GM15510 (cell line): ENCODE measurements around the gene SPTBN5.

ENCODE experiments used
- POLR2A ChIP-seq: IDR thresholded peaks from 3 replicates; pipeline ENCODE4 v1.6.1; 2011; ENCODE audit warnings: borderline replicate concordance; ENCODE audit not compliant: insufficient read length; ENCODE audit errors: extremely low read depth

SPTBN5 gene

GRCh38 chr15:41856716-41857115, 37.1 kb downstream of the SPTBN5 start:
- no peak for TF ChIP-seq POLR2A

DNA sequence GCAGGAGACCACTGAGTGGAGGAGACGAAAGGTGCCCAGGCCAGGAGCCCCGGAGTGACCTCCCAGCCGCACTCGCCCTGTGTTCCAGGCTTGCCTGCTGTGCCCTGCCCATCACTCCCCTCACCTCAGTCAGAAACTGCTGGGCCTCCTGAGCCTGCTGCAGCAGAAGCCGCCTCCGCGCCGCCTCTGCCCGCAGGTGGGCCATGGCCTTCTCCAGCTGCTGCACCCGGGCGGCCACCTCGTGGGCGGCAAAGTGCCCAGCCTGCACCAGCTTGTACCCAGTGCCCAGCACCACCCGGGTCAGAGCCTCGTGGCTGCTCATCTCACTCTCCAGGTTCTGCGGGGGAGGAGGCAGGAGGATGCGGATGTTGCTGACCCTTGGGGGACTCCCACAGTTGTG, 37.6 kb downstream of the SPTBN5 start:
- no peak for TF ChIP-seq POLR2A

- no peak for TF ChIP-seq POLR2A
These were observed 38.4 kb downstream of the SPTBN5 start for GRCh38 chr15:41855261-41855961.

DNA sequence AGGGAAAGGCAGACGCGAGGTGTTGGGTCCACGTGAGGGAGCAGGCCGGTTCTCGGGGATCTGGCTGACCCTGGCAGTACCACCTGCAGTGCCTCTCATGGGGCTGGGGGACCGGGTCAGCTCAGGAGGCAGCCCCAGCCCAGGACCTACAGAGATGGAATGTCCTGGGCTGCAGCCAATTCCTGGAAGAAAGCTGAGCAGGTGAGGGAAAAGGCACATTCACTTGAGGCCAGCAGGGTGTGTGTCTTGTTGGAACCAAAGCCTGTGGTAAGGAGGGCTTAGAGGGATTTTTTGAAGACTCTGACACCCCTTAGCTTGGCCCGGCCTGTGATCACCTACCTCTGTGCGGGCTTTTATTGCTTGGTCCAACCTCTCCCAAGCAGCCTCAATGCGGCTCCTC, 39.4 kb downstream of the SPTBN5 start:
- no peak for TF ChIP-seq POLR2A

DNA sequence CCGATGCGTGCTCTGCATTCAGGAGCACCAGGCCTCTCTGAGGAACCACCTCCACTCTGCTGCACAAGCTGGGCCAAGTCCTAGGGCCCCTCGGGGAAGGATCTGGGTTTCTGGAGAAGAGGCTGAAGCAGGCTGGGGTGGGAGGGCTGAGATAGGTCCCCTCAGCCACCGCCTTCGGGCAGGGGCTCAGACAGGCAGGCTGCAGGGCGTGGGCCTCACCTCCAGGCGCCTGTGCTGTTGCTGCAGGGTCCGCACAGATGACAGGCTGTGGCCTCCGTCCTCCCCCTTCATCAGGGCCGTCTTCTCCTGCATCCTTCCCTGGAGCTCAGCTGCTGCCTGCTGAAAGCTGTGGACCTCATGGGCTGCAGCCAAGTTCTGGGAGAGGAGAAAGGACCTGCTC, 40.0 kb downstream of the SPTBN5 start:
- TF ChIP-seq POLR2A, result no peak

GRCh38 chr15:41852736-41853590, 40.9 kb downstream of the SPTBN5 start:
- no peak for TF ChIP-seq POLR2A

- no peak for TF ChIP-seq POLR2A
These were observed 42.0 kb downstream of the SPTBN5 start for GRCh38 chr15:41851755-41852370.

DNA sequence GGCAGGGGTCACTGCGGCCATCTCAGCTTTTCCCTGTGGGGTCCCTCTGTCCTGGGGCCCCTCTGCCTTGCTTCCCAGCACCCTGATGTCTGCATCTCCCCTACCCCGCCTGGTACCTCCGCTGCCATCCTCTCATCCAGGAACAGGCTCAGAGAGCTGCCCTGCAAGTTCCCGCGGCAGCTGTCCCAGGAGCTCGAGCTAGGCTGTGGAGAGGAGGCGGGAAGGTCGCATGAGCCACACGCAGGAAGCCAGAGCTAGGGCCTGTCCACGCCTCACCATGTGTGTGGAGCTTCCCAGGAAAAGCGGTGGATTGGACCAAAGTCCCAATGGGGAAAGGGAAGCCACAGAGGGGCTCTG, 42.7 kb downstream of the SPTBN5 start:
- no peak for TF ChIP-seq POLR2A

- no peak for TF ChIP-seq POLR2A
These were observed 43.2 kb downstream of the SPTBN5 start for GRCh38 chr15:41850482-41851166.

GRCh38 chr15:41849861-41850260, 44.0 kb downstream of the SPTBN5 start:
- TF ChIP-seq POLR2A, result no peak

GRCh38 chr15:41849204-41849603, 44.6 kb downstream of the SPTBN5 start:
- no peak for TF ChIP-seq POLR2A

- TF ChIP-seq POLR2A, result no peak
These were observed 45.2 kb downstream of the SPTBN5 start for GRCh38 chr15:41848631-41849030.

DNA sequence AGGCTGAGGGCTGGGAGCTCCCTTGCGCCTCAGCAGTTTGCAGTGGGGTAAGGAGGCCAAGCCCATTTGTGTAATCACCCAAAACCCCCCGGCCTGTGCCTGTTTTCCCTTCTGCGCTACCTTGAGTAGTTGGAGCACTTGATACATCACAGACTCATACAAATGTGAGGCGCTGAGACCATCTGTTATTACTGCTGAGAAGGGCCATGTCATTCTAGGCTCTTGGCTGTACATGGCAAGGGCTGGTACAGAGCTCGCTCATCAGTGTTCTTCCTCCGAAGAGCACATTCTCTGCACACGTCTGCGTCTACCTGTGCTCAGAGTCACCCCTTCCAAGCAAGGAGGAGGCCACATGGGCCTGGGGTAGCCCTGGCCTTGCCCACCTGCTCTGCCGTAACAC, 45.9 kb downstream of the SPTBN5 start:
- no peak for TF ChIP-seq POLR2A

GRCh38 chr15:41847206-41847605, 46.6 kb downstream of the SPTBN5 start:
- TF ChIP-seq POLR2A, result no peak

- TF ChIP-seq POLR2A, result no peak
These were observed 49.0 kb downstream of the SPTBN5 start for GRCh38 chr15:41844814-41845213.
